HG03442 (cell line): ENCODE data around the gene GCM1.

Experiments used
- ATAC-seq: cut with Tn5 transposase; IDR thresholded peaks from one replicate; pipeline ENCODE4 v1.9.1; 2021; ENCODE audit warnings: mild to moderate bottlenecking, moderate library complexity; ENCODE audit not compliant: unreplicated experiment

Gene GCM1

GRCh38 chr6:53109612-53110011, 39.0 kb downstream of the GCM1 start:
- ATAC-seq = peak; percentile 82

GRCh38 chr6:53107091-53107490, 41.5 kb downstream of the GCM1 start:
- no peak for ATAC-seq

GRCh38 chr6:53104916-53105315, 43.7 kb downstream of the GCM1 start:
- no peak for ATAC-seq

- ATAC-seq = no peak
These were observed 44.5 kb downstream of the GCM1 start for GRCh38 chr6:53103993-53104675.

GRCh38 chr6:53101006-53101405, 47.6 kb downstream of the GCM1 start:
- ATAC-seq = no peak

- ATAC-seq = no peak
These were observed 48.1 kb downstream of the GCM1 start for GRCh38 chr6:53100561-53100960.

- ATAC-seq = no peak
These were observed 52.9 kb downstream of the GCM1 start for GRCh38 chr6:53095716-53096115.

- ATAC-seq = no peak
These were observed 53.4 kb downstream of the GCM1 start for GRCh38 chr6:53095270-53095669.

- no peak for ATAC-seq
These were observed 58.1 kb downstream of the GCM1 start for GRCh38 chr6:53090576-53090975.

GRCh38 chr6:53089948-53090347, 58.7 kb downstream of the GCM1 start:
- no peak for ATAC-seq

- ATAC-seq = no peak
These were observed 62.3 kb downstream of the GCM1 start for GRCh38 chr6:53086302-53086701.

GRCh38 chr6:53080813-53081212, 67.8 kb downstream of the GCM1 start:
- no peak for ATAC-seq
